GDM1 (cell line): ENCODE measurements around the gene ALPL.
"Not testable (repeated sequence)": the region's sequence is repeated elsewhere in the genome, so short reads cannot be mapped to it uniquely, and the experiment has no call there.

ENCODE experiments used
- DNase-seq: peaks from one replicate; lab custom pipeline; 2025; lab: John Stamatoyannopoulos, UW

The ALPL gene

GRCh38 chr1:21507511-21508270 lies 1.5 kb upstream of the ALPL start:
- DNase-seq: no peak

GRCh38 chr1:21508580-21509350 lies 458 bp upstream of the ALPL start:
- DNase-seq: no peak

- DNase-seq: no peak
Observed at GRCh38 chr1:21510113-21510493, 880 bp downstream of the ALPL start.

GRCh38 chr1:21510885-21511578 lies 1.8 kb downstream of the ALPL start:
- no peak for DNase-seq

GRCh38 chr1:21511579-21512522 lies 2.6 kb downstream of the ALPL start:
- no peak for DNase-seq

- no peak for DNase-seq
Observed at GRCh38 chr1:21514245-21514644, 5.0 kb downstream of the ALPL start.

GRCh38 chr1:21517161-21517589 lies 8.0 kb downstream of the ALPL start:
- DNase-seq: no peak

GRCh38 chr1:21517660-21518480 lies 8.6 kb downstream of the ALPL start:
- no peak for DNase-seq

GRCh38 chr1:21518774-21519455 lies 9.7 kb downstream of the ALPL start:
- no peak for DNase-seq

- DNase-seq: not testable (repeated sequence)
Observed at GRCh38 chr1:21519486-21520070, 10.4 kb downstream of the ALPL start.

GRCh38 chr1:21520899-21521716 lies 11.9 kb downstream of the ALPL start:
- DNase-seq: no peak

GRCh38 chr1:21521717-21522060 lies 12.5 kb downstream of the ALPL start:
- DNase-seq: no peak

- DNase-seq: no peak
Observed at GRCh38 chr1:21522525-21523038, 13.4 kb downstream of the ALPL start.

- no peak for DNase-seq
Observed at GRCh38 chr1:21523297-21523813, 14.1 kb downstream of the ALPL start.

- no peak for DNase-seq
Observed at GRCh38 chr1:21524220-21524619, 15.0 kb downstream of the ALPL start.

- no peak for DNase-seq
Observed at GRCh38 chr1:21524686-21525339, 15.6 kb downstream of the ALPL start.

GRCh38 chr1:21525340-21525717 lies 16.1 kb downstream of the ALPL start:
- no peak for DNase-seq

- no peak for DNase-seq
Observed at GRCh38 chr1:21526441-21526840, 17.2 kb downstream of the ALPL start.
